Ishikawa (cell line): ENCODE measurements around the gene TMF1.
A peak's percentile ranks its signal among the peaks of the same experiment; 100 is the strongest.

Source experiments
- CREB1 ChIP-seq: IDR thresholded peaks from 2 replicates; pipeline ENCODE4 v1.6.1; 2012; ENCODE audit warnings: low read depth
- EP300 ChIP-seq: IDR thresholded peaks from 2 replicates; pipeline ENCODE4 v1.6.1; 2012; ENCODE audit warnings: borderline replicate concordance
- MAX ChIP-seq: IDR thresholded peaks from 2 replicates; pipeline ENCODE4 v1.6.1; 2012
- NFIC ChIP-seq: IDR thresholded peaks from 2 replicates; pipeline ENCODE4 v1.6.1; 2012
- TAF1 ChIP-seq: IDR thresholded peaks from 2 replicates; pipeline ENCODE4 v1.6.1; 2012; ENCODE audit warnings: low read depth, mild to moderate bottlenecking
- TF ChIP-seq, protein P1 (sequence below): IDR thresholded peaks from 2 replicates; pipeline ENCODE4 v1.6.1; 2012; ENCODE audit warnings: low read depth, mild to moderate bottlenecking

GRCh38 chr3:69051756-69052471 is at the start of gene TMF1:
- no peak for TF ChIP-seq EP300
- TF ChIP-seq, protein P1, sequence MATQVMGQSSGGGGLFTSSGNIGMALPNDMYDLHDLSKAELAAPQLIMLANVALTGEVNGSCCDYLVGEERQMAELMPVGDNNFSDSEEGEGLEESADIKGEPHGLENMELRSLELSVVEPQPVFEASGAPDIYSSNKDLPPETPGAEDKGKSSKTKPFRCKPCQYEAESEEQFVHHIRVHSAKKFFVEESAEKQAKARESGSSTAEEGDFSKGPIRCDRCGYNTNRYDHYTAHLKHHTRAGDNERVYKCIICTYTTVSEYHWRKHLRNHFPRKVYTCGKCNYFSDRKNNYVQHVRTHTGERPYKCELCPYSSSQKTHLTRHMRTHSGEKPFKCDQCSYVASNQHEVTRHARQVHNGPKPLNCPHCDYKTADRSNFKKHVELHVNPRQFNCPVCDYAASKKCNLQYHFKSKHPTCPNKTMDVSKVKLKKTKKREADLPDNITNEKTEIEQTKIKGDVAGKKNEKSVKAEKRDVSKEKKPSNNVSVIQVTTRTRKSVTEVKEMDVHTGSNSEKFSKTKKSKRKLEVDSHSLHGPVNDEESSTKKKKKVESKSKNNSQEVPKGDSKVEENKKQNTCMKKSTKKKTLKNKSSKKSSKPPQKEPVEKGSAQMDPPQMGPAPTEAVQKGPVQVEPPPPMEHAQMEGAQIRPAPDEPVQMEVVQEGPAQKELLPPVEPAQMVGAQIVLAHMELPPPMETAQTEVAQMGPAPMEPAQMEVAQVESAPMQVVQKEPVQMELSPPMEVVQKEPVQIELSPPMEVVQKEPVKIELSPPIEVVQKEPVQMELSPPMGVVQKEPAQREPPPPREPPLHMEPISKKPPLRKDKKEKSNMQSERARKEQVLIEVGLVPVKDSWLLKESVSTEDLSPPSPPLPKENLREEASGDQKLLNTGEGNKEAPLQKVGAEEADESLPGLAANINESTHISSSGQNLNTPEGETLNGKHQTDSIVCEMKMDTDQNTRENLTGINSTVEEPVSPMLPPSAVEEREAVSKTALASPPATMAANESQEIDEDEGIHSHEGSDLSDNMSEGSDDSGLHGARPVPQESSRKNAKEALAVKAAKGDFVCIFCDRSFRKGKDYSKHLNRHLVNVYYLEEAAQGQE, result no peak
- peak; percentile 77 for TF ChIP-seq CREB1
- TF ChIP-seq MAX, result peak; percentile 62
- no peak for TF ChIP-seq NFIC
- TF ChIP-seq TAF1, result peak; percentile 51
